OCI-LY3 (cell line): ENCODE measurements around the gene NBPF3.

ENCODE experiments used
- CTCF ChIP-seq: fragments of 200-600, 300-600 bp; sonication (generic); IDR thresholded peaks from 2 replicates; pipeline ENCODE4 v1.5.1; 2014; ENCODE audit warnings: antibody characterized with exemption, low read length, low read depth
- EZH2phosphoT487 ChIP-seq: fragments of 200-600 bp; shearing (Covaris generic); IDR thresholded peaks from 2 replicates; pipeline ENCODE4 v1.6.1; 2018; ENCODE audit warnings: antibody characterized with exemption, mixed run types, low read depth

GRCh38 chr1:21530368-21531016, 90.6 kb downstream of the NBPF3 start:
- TF ChIP-seq CTCF, result no peak
- no peak for TF ChIP-seq EZH2phosphoT487
